ENCODE measurements around the gene GABRA1. TPM values are rescaled to one million over a fixed set of nuclear protein-coding genes. Genes with fewer than 3 reads are reported as not detected.

The GABRA1 gene
- total and polyA plus RNA-seq, 12 donors, result 0.23 to 3.6 (median 0.96) TPM; not detected in 4

DNA sequence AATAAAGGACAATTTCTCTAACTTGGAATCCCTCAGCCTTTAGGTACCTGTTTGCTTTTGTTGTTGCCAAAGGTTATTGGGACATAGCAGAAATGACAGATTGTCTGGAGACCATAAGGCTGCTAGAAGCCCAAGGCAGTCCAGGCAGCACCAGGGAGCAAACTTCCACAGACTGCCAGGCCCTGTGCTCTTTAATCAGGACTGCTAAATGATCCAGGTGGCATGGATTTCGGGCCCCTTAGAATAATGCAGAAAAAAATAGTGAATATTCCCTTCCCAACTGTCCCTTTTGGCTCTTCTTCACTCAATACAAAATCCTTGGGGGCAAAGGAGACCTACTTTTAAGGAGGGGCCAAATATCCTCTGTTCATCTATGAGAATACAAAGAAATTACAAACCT lies 73.9 kb downstream of the GABRA1 start:
- Histone ChIP-seq H3K9me3 (replicated peaks in 1 of 3) (no peaks in the 10 kb centered on the region), H3K4me3 (no peak overlapping the region), H3K36me3 (replicated peaks in 1 of 2) (no peaks in the 10 kb centered on the region), H3K27me3 (no peaks in the 10 kb centered on the region), H3K4me1 (replicated peaks in 1 of 2) (no peaks in the 10 kb centered on the region), H3K27ac (no peak overlapping the region)
- no peak for DNase-seq
- TF ChIP-seq POLR2A (IDR thresholded peaks at IDR 0.05), result no peak
- 27 to 44% (median 33%) methylated on average over 1 of the region's 1 CpG for WGBS, 4 donors
- intact Hi-C loops (cut with DNase I), result no loop called here

DNA sequence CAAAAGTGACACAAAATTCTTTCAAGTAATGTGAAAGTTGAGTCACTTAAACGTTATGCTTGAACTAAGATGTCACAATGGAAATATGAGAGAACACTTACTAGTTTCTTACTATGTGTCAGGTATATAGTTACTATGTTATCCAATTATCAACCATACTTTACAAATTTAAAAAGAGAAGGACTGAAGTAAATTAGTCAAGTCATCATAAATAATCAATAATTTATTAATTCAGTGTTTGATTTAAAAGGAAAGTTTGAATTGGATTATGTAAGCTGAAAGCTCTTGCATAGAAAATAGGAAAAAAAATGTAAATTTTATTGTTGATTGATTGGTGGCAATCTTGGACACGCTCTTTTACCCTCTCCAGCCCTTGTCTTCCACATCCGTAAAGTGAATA lies 76.3 kb downstream of the GABRA1 start:
- Histone ChIP-seq H3K36me3 (replicated peaks in 1 of 2) (no peaks in the 10 kb centered on the region), H3K27me3 (no peaks in the 10 kb centered on the region), H3K4me3 (no peak overlapping the region), H3K27ac (no peak overlapping the region), H3K4me1 (replicated peaks in 1 of 2) (no peaks in the 10 kb centered on the region), H3K9me3 (replicated peaks in 1 of 3) (no peaks in the 10 kb centered on the region)
- DNase-seq, result no peak
- 75 to 80% (median 77%) methylated on average over 3 of the region's 3 CpGs for WGBS, 4 donors
- TF ChIP-seq, protein P1, sequence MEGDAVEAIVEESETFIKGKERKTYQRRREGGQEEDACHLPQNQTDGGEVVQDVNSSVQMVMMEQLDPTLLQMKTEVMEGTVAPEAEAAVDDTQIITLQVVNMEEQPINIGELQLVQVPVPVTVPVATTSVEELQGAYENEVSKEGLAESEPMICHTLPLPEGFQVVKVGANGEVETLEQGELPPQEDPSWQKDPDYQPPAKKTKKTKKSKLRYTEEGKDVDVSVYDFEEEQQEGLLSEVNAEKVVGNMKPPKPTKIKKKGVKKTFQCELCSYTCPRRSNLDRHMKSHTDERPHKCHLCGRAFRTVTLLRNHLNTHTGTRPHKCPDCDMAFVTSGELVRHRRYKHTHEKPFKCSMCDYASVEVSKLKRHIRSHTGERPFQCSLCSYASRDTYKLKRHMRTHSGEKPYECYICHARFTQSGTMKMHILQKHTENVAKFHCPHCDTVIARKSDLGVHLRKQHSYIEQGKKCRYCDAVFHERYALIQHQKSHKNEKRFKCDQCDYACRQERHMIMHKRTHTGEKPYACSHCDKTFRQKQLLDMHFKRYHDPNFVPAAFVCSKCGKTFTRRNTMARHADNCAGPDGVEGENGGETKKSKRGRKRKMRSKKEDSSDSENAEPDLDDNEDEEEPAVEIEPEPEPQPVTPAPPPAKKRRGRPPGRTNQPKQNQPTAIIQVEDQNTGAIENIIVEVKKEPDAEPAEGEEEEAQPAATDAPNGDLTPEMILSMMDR (IDR thresholded peaks at IDR 0.05), result no peak
- TF ChIP-seq POLR2A (IDR thresholded peaks at IDR 0.05), result no peak
- intact Hi-C loops (cut with DNase I), result no loop called here

DNA sequence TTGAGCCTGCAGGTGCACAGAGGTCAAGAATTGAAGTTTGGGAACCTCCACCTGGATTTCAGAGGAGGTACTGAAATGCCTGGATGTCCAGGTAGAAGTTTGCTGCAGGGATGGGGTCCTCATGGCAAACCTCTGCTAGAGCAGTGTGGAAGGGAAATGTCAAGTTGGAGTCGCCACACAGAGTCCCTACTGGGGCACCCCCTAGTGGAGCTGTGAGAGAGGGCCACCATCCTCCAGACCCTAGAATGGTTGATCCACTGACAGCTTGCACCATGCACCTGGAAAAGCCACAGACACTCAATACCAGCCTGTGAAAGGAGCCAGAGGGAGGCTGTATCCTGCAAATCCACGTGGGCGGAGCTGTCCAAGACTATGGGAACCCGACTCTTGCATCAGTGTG lies 78.0 kb downstream of the GABRA1 start:
- Histone ChIP-seq H3K27ac (no peak overlapping the region), H3K4me1 (replicated peaks in 1 of 2) (no peaks in the 10 kb centered on the region), H3K36me3 (replicated peaks in 1 of 2) (no peaks in the 10 kb centered on the region), H3K4me3 (no peak overlapping the region), H3K9me3 (replicated peaks in 1 of 3) (no peaks in the 10 kb centered on the region), H3K27me3 (no peaks in the 10 kb centered on the region)
- intact Hi-C loops (cut with DNase I), result no loop called here
- DNase-seq, result no peak
- 70 to 77% (median 72%) methylated on average over 3 to 4 of the region's 4 CpGs for WGBS, 4 donors
- TF ChIP-seq, protein P1 (IDR thresholded peaks at IDR 0.05), result no peak
- TF ChIP-seq POLR2A (IDR thresholded peaks at IDR 0.05), result no peak

GRCh38 chr5:161934486-161934885 lies 86.6 kb downstream of the GABRA1 start:
- DNase-seq, result no peak
- WGBS, 4 donors, result 59 to 74% (median 65%) methylated on average over 3 of the region's 3 CpGs
- no peaks in the 10 kb centered on the region for H3K27me3 ChIP-seq
- H3K4me1 ChIP-seq (replicated peaks in 1 of 2), result no peaks in the 10 kb centered on the region
- intact Hi-C loops (cut with DNase I), result no loop called here
- H3K4me3 ChIP-seq, result no peak overlapping the region
- no peaks in the 10 kb centered on the region for H3K36me3 ChIP-seq (replicated peaks in 1 of 2)
- H3K9me3 ChIP-seq (replicated peaks in 1 of 3), result no peaks in the 10 kb centered on the region
- no peak overlapping the region for H3K27ac ChIP-seq
- TF ChIP-seq POLR2A (IDR thresholded peaks at IDR 0.05), result no peak
- TF ChIP-seq, protein P1 (IDR thresholded peaks at IDR 0.05), result no peak

DNA sequence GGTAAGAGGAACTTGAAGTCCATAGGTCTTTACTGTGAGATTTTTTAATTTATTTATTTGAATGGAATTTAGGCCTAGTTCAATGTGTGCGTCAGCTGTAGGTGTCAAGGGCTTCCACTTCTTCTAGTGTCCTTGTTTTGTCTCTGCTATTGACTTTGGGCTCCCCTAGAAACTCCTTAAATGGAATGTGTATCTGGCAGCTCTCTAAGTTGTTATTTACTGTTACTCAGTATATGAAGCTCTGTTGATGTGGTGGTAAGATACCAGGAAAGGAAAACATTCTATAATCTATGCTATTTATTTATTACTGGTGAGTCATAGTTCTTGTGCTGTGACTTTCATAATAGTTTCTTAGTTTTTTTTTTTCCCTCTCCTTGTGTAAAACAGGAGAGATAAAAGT lies 97.1 kb downstream of the GABRA1 start:
- peaks cover 0 to 4% (median 0%) of the 10 kb centered on the region in 3 donors for H3K9me3 ChIP-seq (replicated peaks in 1 of 3)
- no peak for TF ChIP-seq POLR2A (IDR thresholded peaks at IDR 0.05)
- TF ChIP-seq, protein P1 (IDR thresholded peaks at IDR 0.05), result no peak
- no peaks in the 10 kb centered on the region for H3K36me3 ChIP-seq (replicated peaks in 1 of 2)

More for the DNA sequence above, 97.1 kb downstream of the GABRA1 start:
- no peak for DNase-seq
- H3K4me3 ChIP-seq, result no peak overlapping the region
- H3K4me1 ChIP-seq (replicated peaks in 1 of 2), result no peaks in the 10 kb centered on the region
- intact Hi-C loops (cut with DNase I), result no loop called here
- 72 to 80% (median 75%) methylated on average over 1 of the region's 1 CpG for WGBS, 4 donors
- H3K27ac ChIP-seq, result no peak overlapping the region
- H3K27me3 ChIP-seq, result no peaks in the 10 kb centered on the region
